HG03066 (cell line): ENCODE results near the gene GALC.

Experiments used
- ATAC-seq: cut with Tn5 transposase; IDR thresholded peaks from one replicate; pipeline ENCODE4 v1.9.1; 2021; ENCODE audit warnings: low read depth; ENCODE audit not compliant: unreplicated experiment

The GALC gene

DNA sequence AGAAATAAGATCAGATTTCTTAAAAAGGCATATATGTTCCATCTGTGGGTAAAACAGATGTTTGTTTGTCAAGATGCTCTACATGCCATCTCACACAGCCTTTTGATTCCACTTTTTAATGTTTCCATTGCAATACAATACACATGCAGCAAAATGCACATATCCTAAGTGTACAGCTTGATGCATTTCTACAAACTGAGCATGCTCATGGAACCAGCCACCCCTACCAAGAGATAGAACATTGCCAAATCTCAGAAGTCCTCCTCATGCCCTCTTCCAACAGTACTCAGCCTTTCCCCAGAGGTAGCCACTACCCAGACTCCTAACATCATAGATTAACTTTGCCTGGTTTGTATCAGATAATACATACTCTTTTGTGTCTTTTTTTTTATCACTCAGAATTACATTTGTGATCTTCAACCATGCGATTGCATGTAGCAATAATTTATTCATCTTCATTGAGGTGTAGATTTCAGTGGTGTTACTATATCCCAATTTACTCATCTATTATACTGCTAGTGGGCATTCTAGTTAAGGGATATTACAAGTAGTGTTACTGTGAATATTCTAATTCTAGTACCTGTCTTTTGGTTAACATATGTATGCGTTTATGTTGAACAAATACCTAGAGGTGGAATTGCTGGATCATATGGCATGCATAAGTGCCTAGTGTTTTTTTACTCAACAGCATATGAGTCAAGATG lies 15.2 kb upstream of the GALC start:
- no peak for ATAC-seq

DNA sequence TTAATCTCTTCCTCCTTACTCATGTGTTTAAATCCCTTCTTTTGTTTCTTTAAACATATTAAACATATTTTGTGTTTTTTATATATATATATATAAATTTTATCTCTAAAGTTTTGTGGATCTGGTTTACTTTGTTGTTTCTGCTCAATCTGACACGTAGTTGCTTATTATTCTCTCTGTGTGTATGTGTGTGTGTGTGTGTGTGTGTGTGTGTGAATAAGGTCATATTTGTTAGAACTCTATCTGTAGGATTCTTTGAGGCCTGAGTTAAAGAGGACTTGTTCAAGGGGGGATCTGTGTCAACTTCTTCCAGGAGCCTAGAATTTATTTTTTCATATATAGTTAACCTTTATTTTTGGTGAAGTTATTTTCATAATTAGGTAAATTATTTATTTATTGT lies 14.6 kb upstream of the GALC start:
- ATAC-seq, result no peak

DNA sequence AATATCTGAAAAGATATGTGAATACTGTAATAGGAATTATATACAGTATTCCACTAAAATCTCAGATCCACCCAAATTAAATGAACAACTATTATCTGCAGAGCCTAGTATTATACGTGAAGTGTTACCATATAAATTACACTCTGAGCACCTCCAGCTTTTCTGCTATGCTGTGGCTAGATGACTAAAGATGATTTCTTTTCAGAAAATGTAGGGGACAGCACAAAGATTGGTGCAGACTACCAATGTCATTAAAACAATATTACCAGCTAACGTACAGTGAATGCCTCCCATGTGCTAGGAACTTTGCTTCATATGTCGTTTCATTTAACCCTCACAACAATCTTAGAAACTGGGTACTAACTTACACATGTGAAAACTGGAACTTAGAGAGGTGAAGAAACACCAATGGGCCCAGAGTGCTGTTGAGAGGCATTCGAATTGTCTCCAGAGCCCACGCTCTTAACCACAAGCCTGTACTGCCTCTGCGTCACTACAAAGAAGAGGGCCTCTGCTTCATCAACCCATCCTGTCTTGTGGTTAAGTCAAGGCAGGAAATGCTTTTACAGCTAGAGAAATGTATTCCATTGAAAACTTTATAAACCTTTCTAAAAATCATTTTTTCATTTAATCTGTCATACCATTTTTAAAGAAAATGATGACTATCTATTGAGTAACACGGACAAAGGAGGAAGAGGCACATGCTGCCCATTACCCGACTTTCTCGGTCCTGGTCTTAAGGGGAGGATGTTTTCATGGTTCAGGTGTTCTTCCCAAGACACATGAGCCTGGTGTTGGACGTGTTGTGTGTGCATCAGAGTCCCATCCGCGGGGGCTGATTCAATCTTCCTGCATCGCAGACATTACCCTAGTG lies 13.2 kb upstream of the GALC start:
- peak; percentile 83 for ATAC-seq

DNA sequence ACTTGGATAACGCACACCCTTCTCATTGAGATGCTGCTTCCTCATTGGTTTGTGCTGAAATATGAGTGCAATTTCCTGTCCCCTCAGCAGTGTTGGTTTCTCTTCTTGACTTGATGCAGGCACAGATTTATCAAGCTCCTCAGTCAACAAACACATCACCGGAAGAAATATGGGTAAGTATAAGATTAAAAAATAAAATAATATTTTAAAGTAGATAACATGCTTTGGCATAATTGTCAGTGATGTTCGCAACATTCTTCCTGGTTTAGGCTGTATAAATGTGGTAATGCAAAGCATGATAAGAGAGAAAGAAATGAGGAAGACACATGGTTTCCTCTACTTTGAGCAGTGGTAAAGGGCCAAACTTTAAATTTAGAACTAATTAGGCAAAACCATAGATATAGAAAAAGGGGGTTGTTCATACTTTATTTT lies 12.1 kb upstream of the GALC start, which contains the start of gene GPR65:
Gene GPR65, plus strand, starts transcription at position 86 of the 432 bp plus-strand sequence. CDS start 5,713 bp downstream, outside the sequence.
- ATAC-seq, result peak; percentile 65

DNA sequence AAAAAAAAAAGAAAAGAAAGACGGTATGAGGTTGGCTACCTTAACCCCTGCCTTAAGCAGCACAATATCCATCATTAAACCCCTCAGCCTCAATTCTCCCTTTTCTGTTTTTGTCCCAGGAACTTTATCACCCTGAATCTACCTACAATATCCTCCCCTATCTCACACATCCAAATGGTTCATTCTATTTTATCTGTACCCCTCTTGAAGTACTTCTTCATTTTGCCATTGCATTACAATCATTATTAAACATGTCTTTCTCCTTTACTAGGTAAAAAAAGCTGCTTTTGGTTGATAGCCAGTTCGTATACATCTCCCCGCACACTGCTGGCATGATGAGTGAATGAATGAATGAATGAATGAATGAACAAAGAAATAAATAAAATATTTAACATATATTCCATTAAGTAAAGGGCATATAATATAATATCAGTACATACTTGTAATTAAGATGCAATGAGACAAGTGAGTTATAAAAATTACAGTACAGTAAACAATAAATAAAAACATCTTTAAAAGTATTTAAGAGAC lies 11.6 kb upstream of the GALC start:
- no peak for ATAC-seq

DNA sequence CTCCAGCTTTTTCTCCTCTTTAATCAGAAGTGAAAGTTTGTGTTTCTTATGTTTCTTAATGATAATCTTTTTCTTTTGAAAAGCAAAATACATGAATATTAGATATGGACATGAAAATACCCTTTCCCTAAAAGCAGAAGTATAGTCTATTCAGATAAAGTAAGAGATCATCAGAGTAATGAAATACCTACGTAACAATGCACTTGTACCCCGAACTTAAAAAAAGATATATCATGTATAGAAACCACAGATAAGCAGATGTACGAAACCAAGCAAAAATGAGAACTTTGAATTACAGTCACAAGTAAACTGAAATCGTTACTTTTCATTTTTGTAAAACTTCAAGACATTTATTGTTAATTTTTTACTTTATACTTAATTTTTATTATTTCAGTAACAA lies 10.4 kb upstream of the GALC start:
- ATAC-seq, result no peak

DNA sequence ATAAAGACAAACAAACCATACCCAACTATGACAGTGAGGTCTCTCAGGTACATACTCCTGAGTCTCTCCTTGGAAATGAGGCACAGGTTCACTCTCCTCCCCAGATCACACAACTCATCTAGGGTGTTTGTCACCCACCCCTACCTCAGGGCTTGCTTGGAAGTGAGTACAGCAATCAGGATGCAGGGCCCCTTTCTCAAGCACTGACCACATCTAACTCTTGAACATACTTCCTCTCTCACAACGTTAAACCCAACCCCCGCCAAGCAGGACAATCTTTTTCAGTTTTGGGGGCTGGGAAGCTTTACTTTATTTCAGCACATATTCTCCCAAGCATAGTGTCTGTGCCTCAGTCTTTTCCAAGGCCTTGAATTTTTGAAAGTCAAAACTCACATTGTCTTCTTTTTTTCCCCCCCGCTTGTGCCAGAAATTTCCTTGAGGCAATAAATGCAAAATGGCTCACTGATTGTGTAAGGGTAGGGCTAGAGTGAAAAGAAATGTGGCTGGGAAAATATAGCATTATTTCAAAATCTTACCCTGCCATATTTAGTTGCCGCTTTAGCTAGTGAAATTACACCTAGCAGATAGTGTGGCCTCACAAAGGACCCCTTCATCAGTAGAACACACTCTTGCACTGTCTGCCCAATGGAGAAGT lies 9.6 kb upstream of the GALC start:
- no peak for ATAC-seq

DNA sequence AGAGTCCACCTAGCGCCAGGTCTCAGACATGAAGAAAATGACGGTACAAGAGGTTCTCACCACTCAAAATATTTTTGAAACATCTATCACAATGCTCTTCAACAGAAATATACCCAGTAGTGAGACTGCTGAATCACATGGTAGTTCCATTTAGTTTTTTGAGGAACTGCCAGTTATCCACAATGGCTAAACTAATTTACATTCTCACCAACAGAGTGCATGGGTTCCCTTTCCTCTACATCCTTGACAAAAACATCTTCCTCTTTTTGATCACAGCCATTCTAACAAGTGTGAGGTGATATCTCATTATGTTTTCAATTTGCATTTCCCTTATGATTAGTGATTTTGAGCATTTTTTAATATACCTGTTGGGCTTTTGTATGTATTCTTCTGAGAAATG lies 6.3 kb upstream of the GALC start:
- no peak for ATAC-seq

DNA sequence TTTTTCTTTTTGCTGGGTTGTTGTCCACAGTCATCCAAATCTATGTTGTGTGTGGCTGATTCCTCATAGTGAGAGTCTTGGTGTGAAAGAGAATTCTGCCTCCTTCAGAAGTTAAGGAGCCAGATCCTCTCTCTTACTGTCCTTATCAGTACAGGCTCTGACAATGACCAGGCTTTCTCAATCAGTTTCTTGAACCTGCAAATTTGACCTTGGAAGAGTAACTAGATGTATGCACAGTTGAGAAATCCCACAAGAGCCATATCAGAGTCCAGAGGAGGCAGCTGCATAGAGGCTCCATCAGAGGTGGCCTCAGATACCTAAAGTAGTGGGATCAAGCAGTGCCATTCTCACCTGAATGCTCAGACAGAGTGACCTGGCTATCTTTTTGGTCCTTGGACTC lies 5.5 kb upstream of the GALC start:
- no peak for ATAC-seq

DNA sequence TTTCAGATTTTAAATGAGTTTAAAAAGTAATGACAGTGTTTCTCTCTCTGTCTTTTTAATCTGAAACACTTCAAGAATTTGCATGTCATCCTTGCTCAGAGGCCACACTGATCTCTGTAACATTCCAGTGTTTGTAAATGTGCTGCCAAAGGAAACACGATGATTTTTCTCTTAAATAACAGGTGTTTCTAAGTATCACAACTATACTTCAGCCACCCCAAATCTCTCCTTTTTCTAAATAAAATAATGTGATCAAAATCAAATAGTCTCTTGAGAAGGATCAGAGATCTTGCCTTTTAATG lies 3.3 kb upstream of the GALC start:
- no peak for ATAC-seq

DNA sequence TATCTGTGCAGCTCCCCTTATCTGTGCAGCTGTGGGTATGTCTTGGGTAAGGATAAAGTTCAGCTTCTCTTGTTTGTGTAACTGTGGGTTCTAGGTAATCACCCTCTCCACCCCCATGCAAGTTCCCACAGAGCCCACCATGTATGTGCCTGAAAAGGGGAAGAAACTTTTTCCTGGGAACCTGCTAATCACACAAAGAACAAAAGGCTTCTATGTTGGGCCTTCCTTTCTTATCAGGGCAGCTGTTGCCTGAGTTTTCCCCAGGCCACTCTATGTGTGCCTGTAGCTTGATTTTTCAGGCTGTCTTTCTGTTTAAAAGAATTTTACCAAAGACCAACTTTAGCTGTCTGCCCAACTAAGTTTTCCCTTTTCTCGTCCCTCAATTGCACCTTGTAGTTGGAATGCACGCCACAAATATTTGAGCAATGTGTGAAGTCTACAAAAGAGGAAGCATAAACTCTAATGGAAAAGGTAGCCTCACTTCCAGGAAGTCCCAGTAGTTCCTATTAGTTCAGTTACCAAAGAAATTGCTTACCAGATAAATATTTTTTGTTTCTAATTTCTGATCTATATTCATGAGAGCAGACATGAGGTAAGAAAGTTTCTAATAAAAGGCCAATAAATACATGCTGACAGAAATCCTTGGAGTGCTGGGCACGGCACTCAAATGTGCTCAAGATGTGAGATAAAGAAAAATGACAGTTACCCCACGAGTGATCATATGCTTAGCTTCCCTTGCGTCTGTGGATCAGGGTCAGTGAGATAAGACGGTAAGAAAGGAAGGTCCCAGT lies 2.7 kb upstream of the GALC start:
- no peak for ATAC-seq

DNA sequence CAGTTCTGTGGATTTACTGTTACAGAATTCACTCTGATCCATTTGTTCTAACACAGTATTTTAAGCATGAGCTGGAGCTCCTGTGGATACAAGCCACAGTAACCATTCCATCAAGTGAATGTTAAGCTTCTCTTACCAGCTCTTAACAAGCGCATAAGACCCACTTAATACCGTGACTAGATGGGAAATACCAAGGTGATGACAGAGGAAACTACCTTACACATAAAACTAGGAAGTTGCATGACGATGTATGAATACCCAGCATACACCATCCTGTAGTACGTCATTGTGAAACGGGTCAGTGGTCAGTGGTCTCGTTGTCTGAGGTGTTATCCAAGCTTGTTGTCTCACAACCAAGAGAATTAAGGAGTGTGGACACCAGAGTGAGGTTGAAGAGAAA lies 2.0 kb upstream of the GALC start:
- ATAC-seq, result peak; percentile 28

DNA sequence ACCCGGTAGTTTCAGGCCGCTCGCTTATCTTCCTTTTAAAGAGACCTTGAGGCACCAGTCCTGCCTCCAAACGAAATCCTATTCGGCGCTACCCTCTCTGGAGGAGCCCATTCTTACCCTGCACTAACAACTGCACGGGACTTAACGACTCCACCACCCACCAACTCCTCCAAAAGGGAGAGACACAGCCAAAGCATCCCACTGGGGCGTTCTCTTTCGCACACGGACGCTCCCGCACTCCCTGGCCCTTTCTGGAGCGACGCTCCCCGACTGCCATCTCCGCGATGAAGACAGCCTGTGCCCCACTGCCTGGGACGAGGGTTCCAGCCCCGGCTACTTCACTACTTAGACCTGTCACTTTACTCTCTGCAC lies 650 bp downstream of the GALC start:
- peak; percentile 21 for ATAC-seq

DNA sequence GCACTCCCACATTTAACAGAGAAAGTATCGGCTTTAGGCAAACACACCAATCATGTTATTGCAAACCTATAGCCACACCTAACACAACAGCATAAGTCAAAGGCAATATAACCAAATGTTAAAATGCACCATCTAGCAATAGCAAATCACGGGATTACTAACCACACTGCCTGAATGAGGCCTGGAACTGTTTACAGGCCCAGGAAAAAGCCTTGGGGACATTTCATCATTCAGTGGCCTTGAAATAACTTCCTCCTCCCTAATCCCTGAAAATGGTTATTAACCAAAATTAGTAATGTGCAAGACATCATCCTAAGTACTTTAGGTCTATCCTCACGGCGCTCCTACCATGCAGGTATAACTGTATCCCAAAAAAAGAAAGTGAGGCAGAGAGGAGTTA lies 2.3 kb downstream of the GALC start:
- ATAC-seq, result no peak

DNA sequence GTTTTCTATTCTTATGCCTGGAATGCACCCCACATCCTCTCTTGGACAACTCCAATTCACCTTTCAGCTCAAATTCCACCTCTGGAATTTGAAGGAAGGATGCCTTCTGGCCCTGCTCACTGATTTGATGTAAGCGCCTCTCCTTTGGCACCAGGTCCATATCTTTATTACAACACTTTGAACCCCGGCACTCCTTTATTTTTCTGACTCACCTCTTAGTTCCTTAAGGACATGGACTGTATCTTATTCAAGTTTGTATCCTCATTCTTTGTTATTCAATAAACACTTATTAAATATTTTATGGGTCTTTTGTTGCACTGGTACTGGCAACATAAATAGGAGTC lies 3.1 kb downstream of the GALC start:
- no peak for ATAC-seq

DNA sequence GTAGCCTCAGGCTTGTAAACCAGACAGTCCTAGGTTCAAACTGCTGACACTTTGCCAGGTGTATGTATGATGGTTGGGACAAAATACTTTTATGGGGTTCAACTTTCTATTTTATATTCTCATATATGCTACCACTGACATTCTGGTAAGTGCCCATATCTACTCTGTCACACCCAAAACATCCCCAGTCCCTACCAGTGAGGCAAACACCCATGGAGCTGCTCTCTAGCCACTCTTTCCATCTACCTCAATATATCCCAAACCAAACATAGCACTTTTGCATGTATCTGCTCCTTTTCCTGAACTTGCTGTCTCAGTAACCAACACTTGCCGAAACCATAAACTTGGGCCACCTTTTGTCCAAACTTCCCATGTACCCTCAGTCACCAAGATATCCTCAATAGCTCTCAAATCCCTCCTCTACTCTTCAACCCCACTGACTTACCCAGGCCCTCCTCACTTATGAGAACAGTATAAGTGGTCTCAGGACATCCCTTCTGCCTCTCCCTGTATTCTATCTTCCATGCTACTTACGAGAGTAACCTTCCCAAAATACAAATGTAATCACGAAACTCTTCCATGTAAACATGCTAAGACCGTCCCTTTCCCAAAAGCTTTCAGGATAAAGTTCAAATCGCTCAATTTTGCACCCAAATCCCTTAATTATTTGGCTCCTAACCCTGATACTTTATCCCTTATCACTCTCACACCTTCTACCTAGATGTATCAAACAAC lies 3.6 kb downstream of the GALC start:
- ATAC-seq, result no peak

DNA sequence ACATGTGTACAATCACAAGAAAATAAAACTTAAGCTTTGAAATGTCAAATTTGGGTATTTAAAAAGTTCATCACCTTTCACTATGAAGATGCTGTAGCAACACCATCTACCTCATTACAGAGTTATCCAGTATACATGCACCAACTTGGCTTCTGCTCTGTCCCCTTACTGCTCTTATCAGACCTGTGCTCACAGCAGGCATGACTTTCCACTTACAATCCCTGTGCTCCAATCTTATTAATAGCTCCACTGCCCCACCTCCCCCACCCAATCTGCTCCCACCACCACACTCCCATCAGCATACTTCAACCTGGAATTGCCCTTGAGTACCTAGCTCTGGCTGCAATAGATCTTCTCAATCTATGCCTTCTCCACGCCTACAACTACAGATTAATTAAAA lies 13.3 kb downstream of the GALC start:
- no peak for ATAC-seq

DNA sequence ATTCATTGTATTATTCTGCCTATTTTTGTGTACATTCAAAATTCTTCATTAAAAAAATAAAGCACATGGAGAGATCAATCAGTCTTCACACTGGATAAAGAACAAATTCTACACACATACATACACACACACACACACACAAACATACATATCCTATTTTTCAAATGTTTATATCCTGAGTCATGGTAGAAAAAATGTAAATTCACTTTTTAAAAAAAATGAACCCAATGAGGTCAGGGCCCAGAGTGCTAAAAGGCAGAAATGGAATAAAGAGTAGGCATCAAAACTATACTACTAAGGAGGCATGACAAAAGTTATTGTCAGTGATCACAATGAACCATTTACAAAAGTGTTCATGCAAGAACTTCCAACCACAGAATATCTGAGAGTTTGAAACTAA lies 17.3 kb downstream of the GALC start:
- no peak for ATAC-seq

DNA sequence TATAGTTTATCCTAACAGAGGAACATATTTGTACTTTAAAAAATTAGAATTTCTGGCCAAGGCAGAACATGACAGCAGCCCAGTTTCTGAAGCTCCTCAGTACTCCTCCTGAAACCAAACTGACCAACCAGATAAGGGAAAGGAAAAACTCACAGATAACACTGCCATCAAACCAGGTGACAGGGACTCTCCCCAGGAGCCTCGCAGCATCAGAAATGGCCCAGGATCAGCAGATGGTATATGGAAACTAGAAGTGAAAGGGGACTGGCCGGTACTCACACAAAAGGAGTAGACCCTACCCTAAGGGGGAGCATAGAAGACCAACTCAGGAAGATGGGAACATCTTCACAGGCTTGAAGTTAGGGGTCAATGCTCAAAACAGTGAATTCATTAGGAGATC lies 22.0 kb downstream of the GALC start:
- peak; percentile 86 for ATAC-seq

DNA sequence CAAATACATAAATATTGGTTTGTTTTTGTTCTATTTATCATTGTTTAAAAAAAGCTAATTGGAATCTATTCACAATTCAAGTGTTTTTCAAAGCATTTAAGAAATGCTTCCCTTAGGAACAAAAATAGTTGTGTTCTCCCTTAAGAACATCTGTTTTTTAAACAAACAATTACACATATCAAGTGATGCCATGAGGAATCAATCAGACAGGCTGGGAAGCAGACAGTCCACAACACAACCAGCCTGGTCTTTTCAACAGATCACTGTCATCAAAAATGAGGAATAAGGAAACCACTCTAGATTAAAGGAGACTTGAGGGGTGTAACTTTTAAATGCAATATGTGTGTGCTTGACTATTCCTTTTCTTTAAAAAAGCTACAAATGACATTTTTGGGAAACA lies 25.5 kb downstream of the GALC start:
- ATAC-seq, result no peak
